Neural cell (in vitro differentiated cells): ENCODE data around the gene MT1X.

ENCODE experiments used
- CTCF ChIP-seq: fragments of 450-650 bp; IDR thresholded peaks from 2 replicates; pipeline ENCODE4 v1.5.1; 2014; ENCODE audit warnings: antibody characterized with exemption, mild to moderate bottlenecking, moderate library complexity; ENCODE audit not compliant: poor library complexity, severe bottlenecking
- MXI1 ChIP-seq: fragments of 450-650 bp; conservative IDR thresholded peaks from 2 replicates; pipeline ENCODE4 v1.6.1; 2014; ENCODE audit warnings: antibody characterized with exemption, mild to moderate bottlenecking; ENCODE audit not compliant: poor library complexity, severe bottlenecking
- RAD21 ChIP-seq: fragments of 450-650 bp; conservative IDR thresholded peaks from 2 replicates; pipeline ENCODE4 v1.6.1; 2014; ENCODE audit warnings: antibody characterized with exemption, mild to moderate bottlenecking, moderate library complexity
- REST ChIP-seq: IDR thresholded peaks from 2 replicates; pipeline ENCODE4 v1.6.1; 2012; ENCODE audit warnings: borderline replicate concordance

GRCh38 chr16:56636616-56637413 lies 45.5 kb upstream of the MT1X start:
- TF ChIP-seq RAD21: no peak
- TF ChIP-seq REST: no peak
- TF ChIP-seq CTCF: no peak
- no peak for TF ChIP-seq MXI1
